GM19463 (cell line): ENCODE measurements around the gene SGO1.

Source experiments
- ATAC-seq: cut with Tn5 transposase; IDR thresholded peaks from one replicate; pipeline ENCODE4 v1.9.1; 2021; ENCODE audit warnings: mild to moderate bottlenecking, moderate library complexity; ENCODE audit not compliant: unreplicated experiment

Gene SGO1

GRCh38 chr3:20160230-20160629 is 25.8 kb downstream of the SGO1 start:
- no peak for ATAC-seq

- no peak for ATAC-seq
Observed at GRCh38 chr3:20154928-20155327, 31.1 kb downstream of the SGO1 start.

DNA sequence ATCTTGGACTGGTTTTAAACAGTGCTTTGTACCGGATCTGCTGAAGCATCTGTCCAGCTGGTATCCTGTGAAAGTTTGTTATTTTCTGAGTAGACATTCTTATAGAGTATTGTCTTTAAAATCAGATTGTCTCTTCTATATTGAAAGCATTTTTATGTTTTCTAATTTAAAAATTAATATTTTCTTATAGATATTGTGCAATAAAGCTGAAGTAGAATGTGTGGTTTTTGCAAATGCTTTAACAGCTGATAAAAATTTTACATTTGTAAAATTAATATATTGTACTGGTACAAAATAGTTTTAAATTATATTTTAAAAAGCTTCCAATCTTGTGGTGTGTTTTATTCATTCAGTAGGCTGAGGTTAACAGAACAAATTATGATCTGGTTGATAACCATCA is 31.9 kb downstream of the SGO1 start:
- no peak for ATAC-seq

DNA sequence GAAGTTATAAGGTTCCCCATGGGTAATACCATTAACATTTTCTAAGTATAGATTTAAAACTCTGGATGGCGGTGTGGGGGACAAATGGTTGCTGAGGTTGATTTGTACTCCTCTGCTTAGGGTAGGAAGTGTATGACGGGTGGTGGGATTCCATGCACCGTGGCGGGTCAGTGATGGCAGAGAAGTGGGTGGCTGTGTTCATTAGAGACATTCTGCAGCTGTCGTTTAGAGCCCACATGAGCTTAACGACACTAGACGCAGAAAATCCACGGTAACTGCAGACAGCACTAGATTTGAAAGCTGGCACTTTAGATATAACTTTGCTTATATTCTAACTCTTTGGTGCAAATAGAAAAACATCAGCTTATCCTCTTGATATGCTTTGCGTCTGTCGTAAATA is 37.5 kb downstream of the SGO1 start:
- no peak for ATAC-seq

- no peak for ATAC-seq
Observed at GRCh38 chr3:20147361-20147760, 38.6 kb downstream of the SGO1 start.

DNA sequence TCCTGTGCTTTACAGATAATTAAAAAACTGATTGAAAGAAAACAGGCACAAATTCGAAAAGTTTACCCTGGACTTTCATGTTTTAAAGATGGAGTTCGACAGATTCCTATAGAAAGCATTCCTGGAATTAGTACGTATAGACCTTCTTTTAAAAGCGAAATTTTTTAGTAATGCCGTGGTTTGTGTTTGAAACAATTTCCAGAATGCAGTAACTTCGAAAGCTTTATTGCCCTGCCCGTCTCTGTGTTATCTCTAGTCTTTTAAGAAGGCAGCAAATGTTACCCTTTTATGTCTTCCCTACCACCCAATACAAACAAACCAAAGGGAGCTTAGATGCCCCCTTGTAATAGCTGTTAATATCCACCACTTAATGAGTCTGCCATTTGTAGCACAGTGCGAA is 39.7 kb downstream of the SGO1 start:
- no peak for ATAC-seq

GRCh38 chr3:20145874-20146273 is 40.1 kb downstream of the SGO1 start:
- ATAC-seq, result no peak

DNA sequence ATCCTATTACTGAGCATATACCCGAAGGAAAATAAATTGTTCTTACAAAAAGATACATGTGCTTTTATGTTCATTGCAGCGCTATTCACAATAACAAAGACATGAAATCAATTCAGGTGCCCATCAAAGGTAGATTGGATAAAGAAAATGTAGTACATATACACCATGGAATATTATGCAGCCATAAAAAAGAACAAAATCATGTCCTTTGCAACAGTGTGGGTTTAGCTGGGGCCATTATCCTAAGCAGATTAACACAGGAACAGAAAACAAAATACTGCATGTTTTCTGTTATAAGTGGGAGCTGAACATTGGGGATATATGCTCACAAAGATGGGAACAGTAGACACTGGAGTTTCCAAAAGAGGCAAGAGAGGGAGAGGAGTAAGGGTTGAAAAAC is 42.5 kb downstream of the SGO1 start:
- no peak for ATAC-seq

DNA sequence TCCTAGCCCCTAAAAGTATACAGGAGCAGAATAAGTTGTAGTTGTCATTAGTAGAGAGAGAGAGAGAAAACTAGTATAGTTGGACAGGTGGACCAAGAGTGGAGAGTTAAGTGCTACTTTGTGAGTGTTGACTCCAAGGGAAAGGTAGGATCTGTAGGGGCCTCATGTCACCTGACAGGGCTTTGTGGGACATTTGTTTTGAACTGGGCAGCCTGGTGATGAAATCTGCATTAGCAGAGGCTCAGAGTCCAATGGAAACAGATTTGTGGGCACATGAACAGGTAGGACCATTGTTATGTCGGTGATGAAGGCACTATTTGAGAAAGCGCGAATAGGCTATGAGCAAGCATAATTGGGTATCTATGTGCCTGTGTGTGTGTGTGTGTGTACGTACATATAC is 43.5 kb downstream of the SGO1 start:
- ATAC-seq, result no peak

GRCh38 chr3:20141851-20142250 is 44.2 kb downstream of the SGO1 start:
- no peak for ATAC-seq

GRCh38 chr3:20141316-20141715 is 44.7 kb downstream of the SGO1 start:
- no peak for ATAC-seq

DNA sequence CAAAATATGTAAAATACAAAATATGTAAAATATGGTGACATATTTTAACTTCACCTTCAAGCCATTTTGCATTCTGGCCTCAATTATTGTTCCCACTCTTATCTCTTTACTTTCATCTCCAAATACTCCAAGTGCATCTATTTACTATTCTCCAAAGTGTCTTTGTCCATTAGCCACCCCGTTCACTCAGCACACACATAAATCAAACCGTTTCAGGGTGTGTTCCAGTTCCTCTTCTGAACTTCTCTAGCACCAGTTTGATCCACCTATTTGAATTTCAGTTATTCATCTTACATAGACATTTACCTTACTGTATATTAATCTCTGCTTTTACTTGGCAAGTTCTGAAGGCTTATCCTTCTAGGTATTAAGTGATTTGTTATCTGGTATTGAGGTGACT is 45.1 kb downstream of the SGO1 start:
- no peak for ATAC-seq

GRCh38 chr3:20137647-20138046 is 48.4 kb downstream of the SGO1 start:
- ATAC-seq, result no peak

GRCh38 chr3:20136231-20136630 is 49.8 kb downstream of the SGO1 start:
- ATAC-seq, result no peak

DNA sequence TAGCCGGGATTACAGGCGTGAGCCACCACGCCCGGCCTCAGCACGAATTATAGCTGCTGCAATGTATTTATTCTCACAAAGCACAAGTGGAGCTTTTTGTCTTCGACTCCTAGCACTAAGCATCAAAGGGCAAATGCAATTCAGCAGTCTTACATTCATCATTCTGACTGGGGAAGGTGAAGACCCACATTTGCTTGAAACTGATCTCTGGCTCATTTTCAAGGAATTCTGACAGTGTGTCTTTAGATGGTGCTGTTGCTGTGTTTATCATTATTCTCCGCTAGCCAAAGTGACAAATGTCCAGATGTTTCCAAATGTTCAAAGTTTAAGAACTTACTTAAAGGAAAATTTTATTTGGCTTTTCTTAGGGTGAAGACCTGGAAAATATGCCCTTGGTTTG is 55.9 kb downstream of the SGO1 start:
- no peak for ATAC-seq

GRCh38 chr3:20128358-20128757 is 57.6 kb downstream of the SGO1 start:
- ATAC-seq, result no peak

GRCh38 chr3:20125897-20126296 is 60.1 kb downstream of the SGO1 start:
- peak; percentile 99 for ATAC-seq

GRCh38 chr3:20125289-20125688 is 60.7 kb downstream of the SGO1 start:
- no peak for ATAC-seq

DNA sequence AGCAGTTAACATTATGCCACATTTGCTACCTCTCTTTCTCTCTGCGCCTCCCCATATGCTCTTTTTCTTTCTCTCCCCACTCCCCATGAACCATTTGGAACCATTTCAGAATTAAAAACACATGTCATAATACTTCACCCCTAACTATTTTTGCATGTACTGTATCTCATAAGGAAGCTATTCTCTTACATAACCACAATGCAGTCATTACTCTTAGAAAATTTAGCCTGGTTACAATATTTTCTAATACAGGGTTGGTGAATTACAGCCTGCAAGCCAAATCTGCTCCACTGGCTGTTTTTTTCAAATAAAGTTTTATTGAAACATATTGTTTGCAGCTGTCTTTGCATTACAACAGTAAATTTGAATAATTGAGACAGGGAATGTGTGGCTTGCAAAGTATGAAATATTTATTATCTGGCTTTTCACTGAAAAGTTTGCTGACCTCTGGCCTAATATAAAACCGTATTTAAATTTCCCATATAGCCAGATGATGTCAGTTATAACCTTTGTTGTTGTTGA is 62.8 kb downstream of the SGO1 start:
- no peak for ATAC-seq

DNA sequence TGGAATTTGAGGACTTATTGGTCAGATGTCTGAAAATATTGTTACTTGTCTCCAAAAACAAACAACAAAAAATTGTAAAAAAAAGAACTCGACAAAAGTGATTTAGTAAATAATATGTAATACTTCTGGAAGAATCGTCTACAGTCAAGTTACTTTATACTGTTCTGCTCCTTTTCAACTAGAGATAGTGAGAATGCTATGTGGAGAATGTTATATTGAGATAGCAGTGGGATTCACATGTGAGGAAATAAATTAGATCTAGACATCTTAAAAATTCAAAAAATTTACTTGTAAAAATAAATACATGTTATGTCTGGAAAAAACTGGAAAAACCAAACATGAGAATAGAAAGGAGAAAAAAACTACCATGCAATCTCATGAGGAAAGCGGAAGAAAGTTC is 64.9 kb downstream of the SGO1 start:
- no peak for ATAC-seq
